GM19193 (cell line): ENCODE data around the gene PAPOLB.

Source experiments
- POLR2A ChIP-seq: IDR thresholded peaks from 4 replicates; pipeline ENCODE4 v1.6.1; 2011; ENCODE audit not compliant: insufficient read depth, insufficient read length; ENCODE audit errors: extremely low read depth

The PAPOLB gene

GRCh38 chr7:4861227-4861626, 603 bp downstream of the PAPOLB start:
- TF ChIP-seq POLR2A: no peak

GRCh38 chr7:4857189-4857588, 4.6 kb downstream of the PAPOLB start:
- no peak for TF ChIP-seq POLR2A

GRCh38 chr7:4856336-4857057, 5.3 kb downstream of the PAPOLB start:
- TF ChIP-seq POLR2A: no peak

GRCh38 chr7:4854916-4855315, 6.9 kb downstream of the PAPOLB start:
- TF ChIP-seq POLR2A: no peak

- no peak for TF ChIP-seq POLR2A
These were observed 10.1 kb downstream of the PAPOLB start for GRCh38 chr7:4851459-4852422.

GRCh38 chr7:4850262-4850795, 11.5 kb downstream of the PAPOLB start:
- TF ChIP-seq POLR2A: no peak

- TF ChIP-seq POLR2A: no peak
These were observed 12.4 kb downstream of the PAPOLB start for GRCh38 chr7:4849390-4849789.

GRCh38 chr7:4845740-4846142, 16.1 kb downstream of the PAPOLB start:
- TF ChIP-seq POLR2A: no peak

- no peak for TF ChIP-seq POLR2A
These were observed 19.3 kb downstream of the PAPOLB start for GRCh38 chr7:4842319-4843064.

GRCh38 chr7:4841836-4842235, 20.0 kb downstream of the PAPOLB start:
- TF ChIP-seq POLR2A: no peak

GRCh38 chr7:4841007-4841784, 20.6 kb downstream of the PAPOLB start:
- no peak for TF ChIP-seq POLR2A

- no peak for TF ChIP-seq POLR2A
These were observed 21.7 kb downstream of the PAPOLB start for GRCh38 chr7:4840079-4840501.

GRCh38 chr7:4838626-4839334, 23.1 kb downstream of the PAPOLB start:
- TF ChIP-seq POLR2A: no peak

- TF ChIP-seq POLR2A: no peak
These were observed 23.8 kb downstream of the PAPOLB start for GRCh38 chr7:4837803-4838625.
